WTC11 (cell line): ENCODE measurements around the gene DCLK1. TPM values are rescaled to one million over a fixed set of nuclear protein-coding genes. Genes with fewer than 3 reads are reported as not detected.

Experiments used
- ATAC-seq: fragments of 200-7000 bp; cut with Tn5 transposase; 2 replicates; pipeline ENCODE4 v1.10.0; 2021; ENCODE audit warnings: mild to moderate bottlenecking, moderate library complexity
- CTCF ChIA-PET: fragments of 300-600 bp; sonication (Branson Sonifier 250); formaldehyde crosslinking; loops from one replicate; lab custom pipeline; 2021; ENCODE audit warnings: antibody characterized with exemption; lab: Charles Lee
- POLR2A ChIA-PET: fragments of 350-600 bp; sonication (Branson Sonifier 250); formaldehyde crosslinking; loops from one replicate; lab custom pipeline; 2021; ENCODE audit warnings: antibody characterized with exemption; lab: Charles Lee
- DNase-seq: peaks from one replicate; pipeline ENCODE4 v3.0.0; 2021; ENCODE audit warnings: low spot score
- H3K27ac Mint-ChIP-seq: 2 replicates; pipeline ENCODE4 v1.8.0; 2021; ENCODE audit warnings: mixed read lengths
- H3K27me3 Mint-ChIP-seq: 2 replicates; pipeline ENCODE4 v1.8.0; 2021; ENCODE audit warnings: low read depth, mild to moderate bottlenecking, moderate library complexity, mixed read lengths
- H3K36me3 Mint-ChIP-seq: 2 replicates; pipeline ENCODE4 v1.8.0; 2021; ENCODE audit warnings: mixed read lengths
- H3K4me1 Mint-ChIP-seq: 2 replicates; pipeline ENCODE4 v1.8.0; 2022; ENCODE audit warnings: mixed read lengths
- H3K4me3 Mint-ChIP-seq: 2 replicates; pipeline ENCODE4 v1.8.0; 2021; ENCODE audit warnings: mild to moderate bottlenecking, moderate library complexity, mixed read lengths
- H3K9me3 Mint-ChIP-seq: 2 replicates; pipeline ENCODE4 v1.8.0; 2021; ENCODE audit warnings: mixed read lengths
- ATF1 ChIP-seq: sonication (generic); formaldehyde crosslinking; IDR thresholded peaks from 2 replicates; pipeline ENCODE4 v1.8.1; 2023; ENCODE audit warnings: mild to moderate bottlenecking, moderate library complexity, missing genetic modification reagents
- ATF2 ChIP-seq: sonication (generic); formaldehyde crosslinking; IDR thresholded peaks from 2 replicates; pipeline ENCODE4 v1.8.1; 2022; ENCODE audit warnings: low read depth, missing genetic modification reagents, borderline replicate concordance
- E2F4 ChIP-seq: sonication (generic); formaldehyde crosslinking; IDR thresholded peaks from 2 replicates; pipeline ENCODE4 v1.8.1; 2022; ENCODE audit warnings: low read depth, mild to moderate bottlenecking, moderate library complexity, missing genetic modification reagents, borderline replicate concordance
- E2F5 ChIP-seq: sonication (generic); formaldehyde crosslinking; IDR thresholded peaks from 2 replicates; pipeline ENCODE4 v1.8.1; 2022; ENCODE audit warnings: mild to moderate bottlenecking, moderate library complexity, missing genetic modification reagents
- ELF4 ChIP-seq: sonication (generic); formaldehyde crosslinking; IDR thresholded peaks from 2 replicates; pipeline ENCODE4 v1.8.1; 2022; ENCODE audit warnings: low read depth, mild to moderate bottlenecking, moderate library complexity, missing genetic modification reagents
- FOXJ3 ChIP-seq: sonication (generic); formaldehyde crosslinking; IDR thresholded peaks from 2 replicates; pipeline ENCODE4 v1.9.0; 2021; ENCODE audit warnings: missing genetic modification reagents, mild to moderate bottlenecking, borderline replicate concordance
- JUN ChIP-seq: sonication (generic); formaldehyde crosslinking; IDR thresholded peaks from 2 replicates; pipeline ENCODE4 v1.8.0; 2023; ENCODE audit warnings: mild to moderate bottlenecking, missing genetic modification reagents
- NFATC4 ChIP-seq: fragments of 250-450 bp; sonication (Bioruptor Pico); IDR thresholded peaks from 2 replicates; pipeline ENCODE4 v1.9.0; 2021; ENCODE audit warnings: mild to moderate bottlenecking
- NFE2L1 ChIP-seq: sonication (generic); formaldehyde crosslinking; IDR thresholded peaks from 2 replicates; pipeline ENCODE4 v1.8.1; 2023; ENCODE audit warnings: missing genetic modification reagents
- NFYB ChIP-seq: sonication (generic); formaldehyde crosslinking; conservative IDR thresholded peaks from 2 replicates; pipeline ENCODE4 v1.8.0; 2022; ENCODE audit warnings: low read depth, missing genetic modification reagents
- RELA ChIP-seq: sonication (generic); formaldehyde crosslinking; IDR thresholded peaks from 2 replicates; pipeline ENCODE4 v1.8.1; 2022; ENCODE audit warnings: missing genetic modification reagents, mild to moderate bottlenecking, borderline replicate concordance
- SMAD3 ChIP-seq: sonication (generic); formaldehyde crosslinking; IDR thresholded peaks from 2 replicates; pipeline ENCODE4 v1.8.0; 2022; ENCODE audit warnings: missing genetic modification reagents, mild to moderate bottlenecking, borderline replicate concordance
- SOX15 ChIP-seq: fragments of 250-450 bp; sonication (Bioruptor Pico); IDR thresholded peaks from 2 replicates; pipeline ENCODE4 v1.9.0; 2021; ENCODE audit warnings: mild to moderate bottlenecking
- TP53 ChIP-seq: sonication (generic); formaldehyde crosslinking; IDR thresholded peaks from 2 replicates; pipeline ENCODE4 v1.8.1; 2023; ENCODE audit warnings: mild to moderate bottlenecking, missing genetic modification reagents
- USF1 ChIP-seq: sonication (generic); formaldehyde crosslinking; IDR thresholded peaks from 2 replicates; pipeline ENCODE4 v1.8.0; 2022; ENCODE audit warnings: mild to moderate bottlenecking, missing genetic modification reagents
- ZNF138 ChIP-seq: sonication (generic); formaldehyde crosslinking; conservative IDR thresholded peaks from 2 replicates; pipeline ENCODE4 v1.8.1; 2022; ENCODE audit warnings: mild to moderate bottlenecking, moderate library complexity, missing genetic modification reagents
- ZNF232 ChIP-seq: sonication (generic); formaldehyde crosslinking; IDR thresholded peaks from 2 replicates; pipeline ENCODE4 v1.8.0; 2022; ENCODE audit warnings: mild to moderate bottlenecking, missing genetic modification reagents
- ZNF671 ChIP-seq: fragments of 250-450 bp; sonication (Bioruptor Pico); IDR thresholded peaks from 2 replicates; pipeline ENCODE4 v1.8.0; 2021; ENCODE audit warnings: mild to moderate bottlenecking
- total RNA-seq: library from RNA; stranded (reverse); gene quantifications from 3 replicates; pipeline ENCODE4 v1.2.3, GENCODE V29; 2021
- TF ChIP-seq, protein P1 (sequence below): sonication (generic); formaldehyde crosslinking; IDR thresholded peaks from 2 replicates; pipeline ENCODE4 v1.8.1; 2022; ENCODE audit warnings: missing genetic modification reagents, borderline replicate concordance
- TF ChIP-seq, protein P2 (sequence below): sonication (generic); formaldehyde crosslinking; conservative IDR thresholded peaks from 2 replicates; pipeline ENCODE4 v1.8.1; 2022; ENCODE audit warnings: mild to moderate bottlenecking, missing genetic modification reagents
- TF ChIP-seq, protein P3 (sequence below): sonication (generic); formaldehyde crosslinking; IDR thresholded peaks from 2 replicates; pipeline ENCODE4 v1.8.0; 2022; ENCODE audit warnings: mild to moderate bottlenecking, missing genetic modification reagents
- TF ChIP-seq, protein P4 (sequence below): fragments of 250-450 bp; sonication (Bioruptor Pico); IDR thresholded peaks from 2 replicates; pipeline ENCODE4 v1.9.0; 2021; ENCODE audit warnings: mild to moderate bottlenecking

Gene DCLK1
- total RNA-seq, 1 experiment from 2014 or later, result 18.5 TPM

- H3K27me3 Mint-ChIP-seq, result no peaks in the 10 kb centered on the region
- TF ChIP-seq NFATC4, result no peak
- TF ChIP-seq RELA (CRISPR knock-in tag), result no peak
- TF ChIP-seq, protein P1, sequence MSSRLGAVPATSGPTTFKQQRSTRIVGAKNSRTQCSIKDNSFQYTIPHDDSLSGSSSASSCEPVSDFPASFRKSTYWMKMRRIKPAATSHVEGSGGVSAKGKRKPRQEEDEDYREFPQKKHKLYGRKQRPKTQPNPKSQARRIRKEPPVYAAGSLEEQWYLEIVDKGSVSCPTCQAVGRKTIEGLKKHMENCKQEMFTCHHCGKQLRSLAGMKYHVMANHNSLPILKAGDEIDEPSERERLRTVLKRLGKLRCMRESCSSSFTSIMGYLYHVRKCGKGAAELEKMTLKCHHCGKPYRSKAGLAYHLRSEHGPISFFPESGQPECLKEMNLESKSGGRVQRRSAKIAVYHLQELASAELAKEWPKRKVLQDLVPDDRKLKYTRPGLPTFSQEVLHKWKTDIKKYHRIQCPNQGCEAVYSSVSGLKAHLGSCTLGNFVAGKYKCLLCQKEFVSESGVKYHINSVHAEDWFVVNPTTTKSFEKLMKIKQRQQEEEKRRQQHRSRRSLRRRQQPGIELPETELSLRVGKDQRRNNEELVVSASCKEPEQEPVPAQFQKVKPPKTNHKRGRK (CRISPR knock-in tag), result no peak
- TF ChIP-seq, all 79 proteins: peak for 0
- H3K9me3 Mint-ChIP-seq, result no peaks in the 10 kb centered on the region
- ChIA-PET CTCF (interaction anchor here (0.7 to 1.6 kb wide), 34 partner anchors 8 to 625 kb away, joined by 3 to 22 read pairs (median 4); no protein-coding TSS in a partner anchor), POLR2A (interaction anchor here (0.7 kb wide), 1 partner anchor 1855 kb away, joined by 3 read pairs; no protein-coding TSS in a partner anchor)
- ATAC-seq (peak; percentile 87), DNase-seq (no peak)
- H3K4me3 Mint-ChIP-seq, result no peak overlapping the region
- peaks cover 9% of the 10 kb centered on the region for H3K4me1 Mint-ChIP-seq
- H3K27ac Mint-ChIP-seq, result no peak overlapping the region
- H3K36me3 Mint-ChIP-seq, result no peaks in the 10 kb centered on the region
These were observed 341.6 kb downstream of the DCLK1 start for GRCh38 chr13:35789335-35790165.

DNA sequence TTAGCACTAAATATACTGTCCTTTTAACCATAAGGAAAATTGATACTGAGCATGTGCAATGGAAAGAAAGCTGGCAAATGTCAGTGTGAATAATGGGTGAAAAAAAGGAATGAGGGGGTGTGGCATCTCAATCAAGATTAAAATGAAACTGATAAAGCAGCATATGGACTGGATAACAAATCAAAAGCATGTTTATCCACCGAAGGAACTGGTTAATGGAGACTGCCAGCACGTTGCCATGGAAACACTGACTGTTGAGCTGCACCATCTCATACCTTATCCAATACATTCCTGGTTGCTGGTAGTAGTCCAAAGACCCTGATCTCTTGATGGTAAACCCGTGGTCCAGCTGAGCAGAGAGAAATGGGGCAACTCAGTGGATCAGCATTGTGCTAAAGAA is 343.2 kb downstream of the DCLK1 start:
- Mint-ChIP-seq H3K27me3 (no peaks in the 10 kb centered on the region), H3K36me3 (no peaks in the 10 kb centered on the region), H3K9me3 (no peaks in the 10 kb centered on the region), H3K4me3 (no peak overlapping the region), H3K4me1 (peaks cover 9% of the 10 kb centered on the region), H3K27ac (no peak overlapping the region)
- DNase-seq (no peak), ATAC-seq (no peak)
- ChIA-PET CTCF (no interaction called here), POLR2A (no interaction called here)
- TF ChIP-seq, protein P2, sequence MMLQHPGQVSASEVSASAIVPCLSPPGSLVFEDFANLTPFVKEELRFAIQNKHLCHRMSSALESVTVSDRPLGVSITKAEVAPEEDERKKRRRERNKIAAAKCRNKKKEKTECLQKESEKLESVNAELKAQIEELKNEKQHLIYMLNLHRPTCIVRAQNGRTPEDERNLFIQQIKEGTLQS (CRISPR knock-in tag), result no peak
- no peak for TF ChIP-seq NFYB
- no peak for TF ChIP-seq JUN (CRISPR knock-in tag)
- no peak for TF ChIP-seq ATF2 (CRISPR knock-in tag)

DNA sequence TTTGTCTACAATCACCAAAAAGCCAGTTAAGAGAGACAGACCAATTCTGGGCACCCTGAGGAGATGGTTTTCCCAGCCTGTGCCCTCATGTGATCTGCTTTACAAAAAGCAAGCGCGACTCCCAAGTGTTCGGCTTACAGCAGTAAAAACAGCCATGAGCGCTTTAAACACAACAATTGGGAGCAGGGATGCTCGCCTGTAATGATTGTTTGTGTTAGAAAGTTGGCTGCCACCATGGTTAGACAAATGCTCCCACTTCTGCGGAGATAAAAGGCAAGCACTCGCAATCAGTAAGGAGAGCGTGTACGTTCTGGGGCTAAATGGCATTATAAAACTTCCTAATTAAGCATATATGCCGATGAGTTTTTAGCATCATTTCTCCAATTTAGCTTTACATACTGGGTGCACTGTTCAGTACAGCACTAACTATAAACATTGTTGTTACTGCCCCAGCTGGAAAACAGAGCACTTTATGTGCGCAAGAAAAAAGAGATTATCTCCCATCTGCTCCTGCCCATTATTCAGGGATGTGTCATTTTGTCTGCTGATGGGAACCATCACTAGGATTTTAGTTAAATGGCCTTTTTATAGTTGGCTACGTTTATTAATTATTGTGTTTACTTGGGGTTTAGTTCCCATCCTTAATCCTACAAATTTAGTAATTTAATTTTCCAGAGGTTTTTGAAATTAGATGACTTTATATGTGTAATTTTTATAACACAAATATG is 345.4 kb downstream of the DCLK1 start:
- ChIA-PET POLR2A (no interaction called here), CTCF (no interaction called here)
- Mint-ChIP-seq H3K9me3 (no peaks in the 10 kb centered on the region), H3K36me3 (no peaks in the 10 kb centered on the region), H3K27ac (no peak overlapping the region), H3K4me1 (peaks cover 9% of the 10 kb centered on the region), H3K4me3 (no peak overlapping the region), H3K27me3 (no peaks in the 10 kb centered on the region)
- no peak for ATAC-seq
- no peak for DNase-seq
- TF ChIP-seq, protein P3, sequence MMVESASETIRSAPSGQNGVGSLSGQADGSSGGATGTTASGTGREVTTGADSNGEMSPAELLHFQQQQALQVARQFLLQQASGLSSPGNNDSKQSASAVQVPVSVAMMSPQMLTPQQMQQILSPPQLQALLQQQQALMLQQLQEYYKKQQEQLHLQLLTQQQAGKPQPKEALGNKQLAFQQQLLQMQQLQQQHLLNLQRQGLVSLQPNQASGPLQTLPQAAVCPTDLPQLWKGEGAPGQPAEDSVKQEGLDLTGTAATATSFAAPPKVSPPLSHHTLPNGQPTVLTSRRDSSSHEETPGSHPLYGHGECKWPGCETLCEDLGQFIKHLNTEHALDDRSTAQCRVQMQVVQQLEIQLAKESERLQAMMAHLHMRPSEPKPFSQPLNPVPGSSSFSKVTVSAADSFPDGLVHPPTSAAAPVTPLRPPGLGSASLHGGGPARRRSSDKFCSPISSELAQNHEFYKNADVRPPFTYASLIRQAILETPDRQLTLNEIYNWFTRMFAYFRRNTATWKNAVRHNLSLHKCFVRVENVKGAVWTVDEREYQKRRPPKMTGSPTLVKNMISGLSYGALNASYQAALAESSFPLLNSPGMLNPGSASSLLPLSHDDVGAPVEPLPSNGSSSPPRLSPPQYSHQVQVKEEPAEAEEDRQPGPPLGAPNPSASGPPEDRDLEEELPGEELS (CRISPR knock-in tag), result no peak
- TF ChIP-seq TP53 (CRISPR knock-in tag) (no peak), SMAD3 (CRISPR knock-in tag) (no peak), NFYB (no peak), FOXJ3 (no peak), ZNF138 (CRISPR knock-in tag) (no peak), ZNF671 (CRISPR knock-in tag) (no peak), ZNF232 (CRISPR knock-in tag) (no peak), ATF1 (CRISPR knock-in tag) (no peak), NFE2L1 (CRISPR knock-in tag) (no peak), SOX15 (CRISPR knock-in tag) (no peak), ELF4 (CRISPR knock-in tag) (no peak), E2F5 (no peak), USF1 (CRISPR knock-in tag) (no peak), E2F4 (no peak)
- TF ChIP-seq, protein P4, sequence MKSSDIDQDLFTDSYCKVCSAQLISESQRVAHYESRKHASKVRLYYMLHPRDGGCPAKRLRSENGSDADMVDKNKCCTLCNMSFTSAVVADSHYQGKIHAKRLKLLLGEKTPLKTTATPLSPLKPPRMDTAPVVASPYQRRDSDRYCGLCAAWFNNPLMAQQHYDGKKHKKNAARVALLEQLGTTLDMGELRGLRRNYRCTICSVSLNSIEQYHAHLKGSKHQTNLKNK (CRISPR knock-in tag), result no peak
